GM13976 (cell line): ENCODE results near the gene FRZB.

Experiments
- DNase-seq: peaks from one replicate; pipeline ENCODE4 v3.0.0; 2012; ENCODE audit warnings: low spot score
- in situ Hi-C: fragments of 300-500 bp; cut with MboI; formaldehyde crosslinking; loops from one replicate; pipeline ENCODE4 v1.12.0; 2022; ENCODE audit warnings: low sequenced_read_pairs, mixed read lengths, inconsistent platforms; ENCODE audit not compliant: unreplicated experiment
- TF ChIP-seq, protein P1 (sequence below): IDR thresholded peaks from 2 replicates; pipeline ENCODE4 v1.5.1; 2012; ENCODE audit warnings: borderline replicate concordance, mild to moderate bottlenecking; ENCODE audit not compliant: insufficient read depth; ENCODE audit errors: extremely low read depth, missing control alignments, control extremely low read depth

The FRZB gene

DNA sequence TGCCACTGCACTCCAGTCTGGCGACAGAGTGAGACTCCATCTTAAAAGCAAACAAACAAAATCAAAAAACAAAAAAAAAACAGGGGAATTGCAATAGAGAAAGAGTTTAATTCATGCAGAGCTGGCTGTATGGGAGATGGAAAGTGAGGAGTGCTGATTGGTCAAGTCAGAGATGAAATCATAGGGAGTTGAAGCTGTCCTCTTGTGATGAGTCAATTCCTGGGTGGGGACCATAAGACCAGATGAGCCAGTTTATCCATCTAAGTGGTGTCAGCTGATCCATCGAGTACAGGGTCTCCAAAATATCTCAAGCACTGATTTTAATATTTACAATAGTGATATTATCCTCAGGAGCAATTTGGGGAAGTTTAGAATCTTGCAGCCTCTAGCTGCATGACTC, 45.3 kb downstream of the FRZB start:
- in situ Hi-C loops: no loop called here
- TF ChIP-seq, protein P1, sequence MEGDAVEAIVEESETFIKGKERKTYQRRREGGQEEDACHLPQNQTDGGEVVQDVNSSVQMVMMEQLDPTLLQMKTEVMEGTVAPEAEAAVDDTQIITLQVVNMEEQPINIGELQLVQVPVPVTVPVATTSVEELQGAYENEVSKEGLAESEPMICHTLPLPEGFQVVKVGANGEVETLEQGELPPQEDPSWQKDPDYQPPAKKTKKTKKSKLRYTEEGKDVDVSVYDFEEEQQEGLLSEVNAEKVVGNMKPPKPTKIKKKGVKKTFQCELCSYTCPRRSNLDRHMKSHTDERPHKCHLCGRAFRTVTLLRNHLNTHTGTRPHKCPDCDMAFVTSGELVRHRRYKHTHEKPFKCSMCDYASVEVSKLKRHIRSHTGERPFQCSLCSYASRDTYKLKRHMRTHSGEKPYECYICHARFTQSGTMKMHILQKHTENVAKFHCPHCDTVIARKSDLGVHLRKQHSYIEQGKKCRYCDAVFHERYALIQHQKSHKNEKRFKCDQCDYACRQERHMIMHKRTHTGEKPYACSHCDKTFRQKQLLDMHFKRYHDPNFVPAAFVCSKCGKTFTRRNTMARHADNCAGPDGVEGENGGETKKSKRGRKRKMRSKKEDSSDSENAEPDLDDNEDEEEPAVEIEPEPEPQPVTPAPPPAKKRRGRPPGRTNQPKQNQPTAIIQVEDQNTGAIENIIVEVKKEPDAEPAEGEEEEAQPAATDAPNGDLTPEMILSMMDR: no peak
- no peak for DNase-seq

DNA sequence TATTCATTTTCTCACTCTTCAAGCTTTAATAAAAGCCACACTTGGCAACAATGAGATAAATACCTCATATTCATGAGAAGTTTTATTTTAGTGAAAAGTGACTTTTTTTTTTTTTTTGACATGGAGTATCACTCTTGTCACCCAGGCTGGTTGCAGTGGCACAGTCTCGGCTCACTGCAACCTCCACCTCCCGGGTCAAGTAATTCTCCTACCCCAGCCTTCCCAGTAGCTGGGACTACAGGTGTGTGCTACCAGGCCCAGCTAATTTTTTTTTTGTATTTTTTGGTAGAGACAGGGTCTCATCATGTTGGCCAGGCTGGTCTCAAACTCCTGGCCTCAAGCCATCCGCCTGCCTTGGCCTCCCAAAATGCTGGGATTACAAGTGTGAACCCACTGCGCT, 47.0 kb downstream of the FRZB start:
- TF ChIP-seq, protein P1: no peak
- in situ Hi-C loops: no loop called here
- no peak for DNase-seq

GRCh38 chr2:182818925-182819324, 47.5 kb downstream of the FRZB start:
- TF ChIP-seq, protein P1: no peak
- in situ Hi-C loops: no loop called here

GRCh38 chr2:182818501-182818900, 47.9 kb downstream of the FRZB start:
- TF ChIP-seq, protein P1: no peak
- no peak for DNase-seq

More at GRCh38 chr2:182818925-182819324, 47.5 kb downstream of the FRZB start:
- no peak for DNase-seq

GRCh38 chr2:182817558-182817957, 48.9 kb downstream of the FRZB start:
- DNase-seq: no peak
- in situ Hi-C loops: no loop called here
- TF ChIP-seq, protein P1: no peak

More at GRCh38 chr2:182818501-182818900, 47.9 kb downstream of the FRZB start:
- in situ Hi-C loops: no loop called here

DNA sequence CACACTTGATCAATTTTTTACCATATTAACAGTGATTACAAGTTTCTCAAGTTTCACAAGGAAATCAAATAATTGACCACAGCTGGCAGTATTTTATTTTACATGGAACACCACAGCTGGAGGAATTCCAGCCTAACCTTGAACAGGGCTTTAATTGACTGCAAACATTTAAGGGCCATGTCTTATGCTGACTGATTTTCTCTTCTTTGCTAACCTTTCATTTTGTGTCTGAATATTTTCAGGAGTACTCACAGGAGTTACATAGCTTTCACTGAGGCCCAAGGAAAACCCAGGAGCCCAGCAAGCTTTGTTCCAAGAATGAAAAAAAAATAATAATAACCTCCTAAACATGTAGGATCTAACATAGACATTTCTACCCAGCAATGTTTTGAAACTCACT, 49.6 kb downstream of the FRZB start:
- TF ChIP-seq, protein P1: no peak
- in situ Hi-C loops: no loop called here
- DNase-seq: no peak

GRCh38 chr2:182814804-182815203, 51.6 kb downstream of the FRZB start:
- TF ChIP-seq, protein P1: no peak
- DNase-seq: no peak
- in situ Hi-C loops: no loop called here
